ENCODE results near the gene MORN1. TPM values are rescaled to one million over a fixed set of nuclear protein-coding genes. Genes with fewer than 3 reads are reported as not detected.

Gene MORN1
- polyA plus RNA-seq, 1 experiment: 3.7 TPM

GRCh38 chr1:2354511-2355372, 36.6 kb downstream of the MORN1 start:
- no peak for DNase-seq (ENCODE audit: low read depth)
- no peaks in the 10 kb centered on the region for H3K36me3 ChIP-seq (ENCODE audit: control insufficient read depth, insufficient read depth, low read length)
- H3K27me3 ChIP-seq (ENCODE audit: control insufficient read depth, insufficient read depth, low read length): no peaks in the 10 kb centered on the region
- POLR2A ChIA-PET: no interaction called here
- no peak for TF ChIP-seq CTCF (IDR thresholded peaks at IDR 0.05; ENCODE audit: insufficient read depth, low read depth, low read length)
- H3K4me3 ChIP-seq (ENCODE audit: low read depth, low read length): no peak overlapping the region
- CTCF ChIA-PET: no interaction called here

GRCh38 chr1:2353551-2354438, 37.6 kb downstream of the MORN1 start:
- no peaks in the 10 kb centered on the region for H3K27me3 ChIP-seq (ENCODE audit: control insufficient read depth, insufficient read depth, low read length)
- TF ChIP-seq CTCF (IDR thresholded peaks at IDR 0.05; ENCODE audit: insufficient read depth, low read depth, low read length): no peak
- no peaks in the 10 kb centered on the region for H3K36me3 ChIP-seq (ENCODE audit: control insufficient read depth, insufficient read depth, low read length)
- POLR2A ChIA-PET: no interaction called here
- DNase-seq (ENCODE audit: low read depth): no peak
- CTCF ChIA-PET: no interaction called here
- no peak overlapping the region for H3K4me3 ChIP-seq (ENCODE audit: low read depth, low read length)

GRCh38 chr1:2352897-2353550, 38.3 kb downstream of the MORN1 start:
- TF ChIP-seq CTCF (IDR thresholded peaks at IDR 0.05; ENCODE audit: insufficient read depth, low read depth, low read length): no peak
- ChIA-PET CTCF (interaction anchor here (1.0 to 1.5 kb wide), 2 partner anchors 22 to 107 kb away, joined by 3 to 4 read pairs; no protein-coding TSS in a partner anchor), POLR2A (no interaction called here)
- Histone ChIP-seq H3K27me3 (ENCODE audit: control insufficient read depth, insufficient read depth, low read length) (no peaks in the 10 kb centered on the region), H3K36me3 (ENCODE audit: control insufficient read depth, insufficient read depth, low read length) (no peaks in the 10 kb centered on the region), H3K4me3 (ENCODE audit: low read depth, low read length) (no peak overlapping the region)
- no peak for DNase-seq (ENCODE audit: low read depth)

- TF ChIP-seq CTCF (IDR thresholded peaks at IDR 0.05; ENCODE audit: insufficient read depth, low read depth, low read length): no peak
- ChIA-PET CTCF (interaction anchor here (1.0 to 1.5 kb wide), 3 partner anchors 22 to 106 kb away, joined by 3 to 5 read pairs (median 4); no protein-coding TSS in a partner anchor), POLR2A (no interaction called here)
- no peaks in the 10 kb centered on the region for H3K27me3 ChIP-seq (ENCODE audit: control insufficient read depth, insufficient read depth, low read length)
- no peak for DNase-seq (ENCODE audit: low read depth)
- no peak overlapping the region for H3K4me3 ChIP-seq (ENCODE audit: low read depth, low read length)
- no peaks in the 10 kb centered on the region for H3K36me3 ChIP-seq (ENCODE audit: control insufficient read depth, insufficient read depth, low read length)
These were observed 38.9 kb downstream of the MORN1 start for GRCh38 chr1:2352341-2352896.
